Metanephros (tissue), 2 donors: ENCODE data around the gene C17orf67. TPM values are rescaled to one million over a fixed set of nuclear protein-coding genes. Genes with fewer than 3 reads are reported as not detected.

Experiments
- small RNA-seq: library from RNA; depleted of rRNA; stranded (forward); fragments of <200 nt; gene quantifications from one replicate; pipeline ENCODE3, GENCODE V24; 2014; ENCODE audit warnings: low replicate concordance
- total RNA-seq: library from RNA; depleted of rRNA; stranded (reverse); fragments of >200 nt; gene quantifications from one replicate; pipeline ENCODE4 v1.2.3, GENCODE V29; 2014

C17orf67 gene, protein sequence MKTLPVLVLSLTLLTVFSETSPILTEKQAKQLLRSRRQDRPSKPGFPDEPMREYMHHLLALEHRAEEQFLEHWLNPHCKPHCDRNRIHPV
- total RNA-seq = 1.8 TPM

DNA sequence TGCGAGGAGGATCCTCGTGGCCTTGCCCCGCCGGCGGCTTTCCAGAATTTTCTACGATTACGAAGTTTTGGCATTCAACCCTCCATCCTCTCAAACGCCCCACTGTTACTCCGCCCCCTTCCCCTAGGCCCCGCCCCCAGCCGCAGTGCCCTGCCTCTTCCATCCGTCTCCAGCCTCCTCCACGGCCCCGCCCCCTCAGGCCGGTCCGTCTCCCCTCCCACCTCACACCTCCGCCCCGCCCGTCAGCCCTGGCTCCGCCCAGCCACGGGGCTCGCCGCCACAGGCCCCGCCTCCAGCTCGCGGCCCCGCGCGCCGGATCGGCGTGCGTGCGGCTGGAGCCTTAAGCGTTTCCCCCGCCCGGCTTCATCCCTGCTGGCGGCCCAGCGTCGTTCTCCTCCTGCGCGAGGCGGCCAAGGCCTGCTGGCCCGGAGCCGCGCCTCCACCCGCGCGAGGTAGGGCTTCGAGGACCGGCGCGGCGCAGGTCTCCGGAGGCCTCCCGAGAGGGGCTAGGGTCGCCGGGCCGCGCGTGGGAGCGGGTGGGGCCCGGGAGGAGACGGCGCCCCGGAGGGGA lies at the start of gene C17orf67, which contains the start of gene DGKE:
TSS of gene C17orf67 (minus strand) at position 112 of the 571 bp plus-strand sequence. CDS start 18,110 bp downstream, outside the sequence.
TSS of gene DGKE (plus strand) at position 343 of the 571 bp plus-strand sequence. CDS start 645 bp downstream, outside the sequence.

Small RNAs within 50 kb of the gene (small RNA-seq; reads per million reads assigned to genes)
- gene RNU6-1158P = not detected

Other genes starting within 250 kb of the C17orf67 start
- 3.4 TPM for gene NOG, start 240.2 kb downstream of the C17orf67 start, total RNA-seq
- gene DGKE, start 231 bp upstream of the C17orf67 start, total RNA-seq = 14.9 TPM
- gene TRIM25, start 80.1 kb upstream of the C17orf67 start, total RNA-seq = 16.9 TPM
- 13.7 TPM for gene COIL, start 127.1 kb upstream of the C17orf67 start, total RNA-seq
- 49.4 TPM for gene SCPEP1, start 144.2 kb upstream of the C17orf67 start, total RNA-seq